Tongue (tissue), 2 donors: ENCODE results near the gene MFF. TPM values are rescaled to one million over a fixed set of nuclear protein-coding genes. Genes with fewer than 3 reads are reported as not detected.

Source experiments
- DNase-seq: peaks from one replicate; pipeline ENCODE4 v3.0.0-alpha.2; 2015
- total RNA-seq: library from RNA; depleted of rRNA; stranded (reverse); fragments of >200 nt; gene quantifications from one replicate; pipeline ENCODE4 v1.2.3, GENCODE V29; 2014

Gene MFF, protein sequence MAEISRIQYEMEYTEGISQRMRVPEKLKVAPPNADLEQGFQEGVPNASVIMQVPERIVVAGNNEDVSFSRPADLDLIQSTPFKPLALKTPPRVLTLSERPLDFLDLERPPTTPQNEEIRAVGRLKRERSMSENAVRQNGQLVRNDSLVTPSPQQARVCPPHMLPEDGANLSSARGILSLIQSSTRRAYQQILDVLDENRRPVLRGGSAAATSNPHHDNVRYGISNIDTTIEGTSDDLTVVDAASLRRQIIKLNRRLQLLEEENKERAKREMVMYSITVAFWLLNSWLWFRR
- total RNA-seq, result 86.2 TPM

DNA sequence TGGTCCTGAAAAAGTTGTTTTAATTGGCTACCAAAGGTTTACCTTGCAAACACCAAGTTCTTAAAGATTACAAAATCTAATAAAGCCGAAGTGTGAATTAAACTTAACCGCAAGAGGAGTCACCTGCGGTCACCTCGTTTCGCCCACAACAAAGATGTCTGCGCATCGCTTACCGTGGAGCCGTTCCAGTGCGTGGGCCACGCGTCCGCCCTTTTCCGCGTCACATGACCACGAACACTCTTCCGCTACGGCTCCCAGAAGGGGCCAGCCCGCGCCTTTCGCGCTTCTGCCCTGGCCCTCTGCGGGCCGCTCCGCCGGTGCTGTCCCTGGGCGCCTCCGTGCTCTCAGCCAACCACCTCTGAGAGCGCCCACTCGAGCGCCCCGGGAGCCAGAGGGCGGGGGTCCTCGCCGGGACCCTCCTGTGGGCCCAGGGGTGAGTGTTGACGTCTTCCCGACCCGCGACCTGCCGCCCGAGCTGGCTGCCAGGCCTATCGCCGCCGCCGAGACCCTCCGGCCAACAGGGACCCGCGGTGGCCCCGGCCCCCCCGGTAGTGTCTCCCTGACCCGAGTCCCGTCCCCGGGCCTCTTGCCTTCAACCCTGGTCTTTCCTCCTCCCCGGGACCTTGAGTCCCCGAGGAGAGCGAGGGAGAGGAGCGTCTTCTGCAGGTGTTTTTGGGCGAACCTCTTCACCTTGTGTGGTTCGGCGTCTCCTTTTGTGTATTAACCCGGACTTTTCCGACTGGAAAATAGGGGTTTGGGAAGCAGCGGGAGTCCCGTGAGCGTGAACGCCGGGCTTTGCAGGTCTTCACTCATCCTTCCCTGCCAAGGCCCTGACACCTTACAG is at the start of gene MFF:
TSS of gene MFF (plus strand) at position 257 of the 844 bp plus-strand sequence. CDS start 5,415 bp downstream, outside the sequence.
- DNase-seq, result peak; percentile 97

DNA sequence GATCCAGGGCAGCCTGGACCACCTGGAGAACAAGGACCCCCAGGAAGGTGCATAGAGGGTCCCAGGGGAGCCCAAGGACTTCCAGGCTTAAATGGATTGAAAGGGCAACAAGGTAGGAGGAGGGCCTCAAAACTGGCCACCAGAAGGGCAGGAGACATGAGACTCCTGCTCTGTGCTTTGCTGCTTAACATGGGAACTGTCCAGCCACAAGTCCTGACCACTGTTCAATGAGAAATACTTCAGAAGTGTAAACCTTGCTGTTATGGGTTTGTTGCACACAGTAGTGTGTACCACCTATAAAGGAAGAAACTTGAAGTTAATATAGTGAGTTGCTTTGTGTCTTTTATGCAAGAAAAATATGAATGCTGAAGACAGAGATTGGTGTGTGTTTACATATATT is 44.2 kb upstream of the MFF start:
- no peak for DNase-seq

DNA sequence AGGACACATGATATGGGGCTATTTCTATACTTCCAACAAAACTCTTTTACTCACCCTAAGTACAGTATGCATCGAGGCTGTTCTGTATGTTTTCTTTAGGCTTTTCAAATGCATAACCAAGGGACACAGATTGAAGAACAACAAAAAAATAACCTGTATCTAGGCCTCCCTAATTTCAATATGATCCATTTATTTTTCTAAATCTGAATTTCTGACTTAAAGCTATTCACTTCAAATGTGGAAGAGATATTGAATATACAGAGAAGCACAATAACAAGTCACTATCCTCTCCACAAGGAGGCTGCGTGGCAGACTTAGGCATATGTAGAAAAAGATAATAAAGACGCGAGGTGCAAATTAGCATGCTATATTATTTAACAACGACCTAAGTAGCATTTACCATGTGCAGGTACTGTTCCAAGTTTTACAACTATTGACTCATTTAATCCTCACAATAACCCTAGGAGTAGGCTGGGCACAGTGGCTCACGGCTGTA is 39.3 kb upstream of the MFF start:
- no peak for DNase-seq

DNA sequence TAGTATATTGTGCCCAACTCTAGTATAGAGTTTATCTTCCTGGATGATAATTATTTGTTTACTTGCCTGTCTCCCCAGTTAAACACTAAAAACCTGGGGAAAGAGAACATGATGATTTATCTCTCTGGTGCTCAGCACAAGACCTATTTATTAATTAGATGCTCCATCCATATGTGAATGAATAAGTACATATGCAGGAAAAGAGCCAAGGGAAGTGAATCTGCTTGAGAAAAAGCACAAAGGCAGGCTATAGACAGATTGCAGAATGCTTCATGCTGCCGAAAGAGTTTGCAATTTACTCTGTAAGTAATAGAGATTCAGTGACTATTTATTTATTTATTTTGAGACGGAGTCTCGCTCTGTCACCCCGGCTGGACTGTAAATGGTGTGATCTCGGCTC is 37.3 kb upstream of the MFF start:
- no peak for DNase-seq

DNA sequence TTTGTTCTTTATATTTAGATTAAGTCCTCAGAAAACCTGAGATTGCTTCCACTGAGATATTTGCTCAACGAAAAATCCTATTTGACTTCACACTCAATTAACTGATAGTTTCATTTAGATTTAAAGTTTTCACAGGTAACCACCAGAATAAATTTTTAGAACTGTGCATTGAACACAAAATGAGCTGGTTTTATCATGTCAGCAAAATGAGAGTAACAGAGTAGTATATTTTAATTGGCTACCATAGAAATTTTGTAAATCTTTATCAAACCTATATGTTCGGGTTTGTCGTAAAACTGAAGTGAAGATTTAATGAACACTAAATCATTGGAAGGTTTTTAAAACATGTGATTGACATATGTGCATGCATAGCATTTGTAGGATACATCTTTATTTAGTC is 32.7 kb upstream of the MFF start:
- no peak for DNase-seq

DNA sequence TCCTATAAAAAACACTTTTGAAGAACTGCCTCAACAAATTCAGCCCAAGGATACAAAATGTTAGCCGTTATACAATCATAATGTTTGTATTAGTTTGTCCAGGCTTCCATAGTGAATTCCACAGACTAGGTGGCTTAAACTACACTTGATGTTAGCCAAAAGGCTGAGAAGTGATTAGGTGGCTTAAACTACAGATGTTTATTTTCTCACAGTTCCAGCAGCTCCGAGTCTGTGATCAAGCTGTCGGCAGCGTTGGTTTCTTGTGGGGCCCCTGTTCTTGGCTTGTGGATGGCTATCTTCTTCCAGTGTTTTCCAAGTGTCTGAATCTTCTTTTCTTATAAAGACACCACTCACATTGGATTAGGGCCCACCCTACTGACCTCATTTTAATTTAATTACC is 31.5 kb upstream of the MFF start:
- no peak for DNase-seq

DNA sequence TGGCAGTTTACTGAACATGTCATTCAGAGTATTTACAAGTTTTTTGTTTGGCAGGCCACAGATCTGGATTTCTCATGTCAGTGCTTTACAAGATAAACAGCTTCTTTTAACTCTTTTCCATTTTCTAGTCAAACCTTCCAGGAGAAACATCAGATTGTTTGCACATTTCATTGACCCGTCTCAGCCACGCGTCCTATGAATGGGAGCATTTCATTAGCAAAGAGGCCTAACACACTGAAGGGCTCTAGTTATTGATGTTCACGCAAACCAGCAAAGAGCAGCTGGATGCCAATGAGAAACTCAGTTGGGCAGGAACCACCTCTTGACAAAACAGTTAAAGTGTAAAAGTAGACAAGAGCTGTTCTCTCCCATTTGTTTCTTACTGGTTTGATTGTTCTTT is 29.2 kb upstream of the MFF start:
- DNase-seq, result no peak

DNA sequence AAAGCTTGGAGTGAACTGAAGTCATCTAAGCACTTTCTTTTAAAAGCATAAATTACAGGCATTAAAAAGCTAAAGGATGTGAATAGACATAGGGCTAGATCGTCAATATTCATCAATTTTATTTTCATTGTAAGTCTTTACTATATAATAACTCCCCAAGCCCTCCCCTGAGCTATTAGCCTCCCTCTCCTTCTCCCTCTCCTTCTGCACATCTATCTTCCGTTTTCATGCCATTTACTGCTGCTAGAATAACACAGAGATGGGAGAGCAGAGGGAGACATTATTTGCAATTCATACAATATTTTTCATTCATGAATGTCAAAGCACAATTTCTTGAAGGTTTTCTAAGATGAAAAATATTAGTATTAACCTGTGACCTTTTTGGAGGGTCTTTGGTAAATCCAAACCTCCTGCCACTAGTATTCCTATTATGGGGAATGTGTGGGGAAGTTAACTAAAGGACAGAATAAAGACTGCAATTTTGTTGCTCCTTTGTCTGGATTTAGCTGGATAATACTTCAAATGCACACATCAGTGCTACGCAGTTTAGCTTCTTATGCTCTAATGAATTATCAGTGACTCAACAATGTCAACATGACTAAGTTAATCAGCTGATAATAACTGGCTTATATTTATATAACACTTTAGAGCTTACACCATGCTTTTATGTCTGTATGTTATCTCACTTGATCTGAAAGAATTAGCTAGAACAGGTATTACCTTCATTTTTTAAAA is 28.2 kb upstream of the MFF start:
- no peak for DNase-seq

DNA sequence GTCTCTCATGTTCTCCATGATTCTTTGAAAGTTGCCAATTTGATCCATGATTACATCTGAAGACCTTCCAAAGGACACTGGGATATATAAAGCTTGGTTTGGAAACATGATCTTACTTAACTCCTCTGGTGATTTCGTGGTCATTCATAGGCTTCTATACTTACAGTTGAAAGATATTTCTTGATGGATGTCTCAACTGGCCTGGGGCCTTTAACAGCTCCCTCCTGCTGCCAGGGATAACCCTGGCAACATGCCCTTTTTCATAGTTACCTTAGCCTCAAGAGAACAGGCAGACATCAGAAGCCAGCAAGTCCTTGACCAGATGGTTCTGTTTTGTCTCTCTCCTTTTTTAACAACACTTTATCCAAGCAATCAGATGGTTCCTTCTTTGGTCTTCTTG is 23.5 kb upstream of the MFF start:
- peak; percentile 19 for DNase-seq

DNA sequence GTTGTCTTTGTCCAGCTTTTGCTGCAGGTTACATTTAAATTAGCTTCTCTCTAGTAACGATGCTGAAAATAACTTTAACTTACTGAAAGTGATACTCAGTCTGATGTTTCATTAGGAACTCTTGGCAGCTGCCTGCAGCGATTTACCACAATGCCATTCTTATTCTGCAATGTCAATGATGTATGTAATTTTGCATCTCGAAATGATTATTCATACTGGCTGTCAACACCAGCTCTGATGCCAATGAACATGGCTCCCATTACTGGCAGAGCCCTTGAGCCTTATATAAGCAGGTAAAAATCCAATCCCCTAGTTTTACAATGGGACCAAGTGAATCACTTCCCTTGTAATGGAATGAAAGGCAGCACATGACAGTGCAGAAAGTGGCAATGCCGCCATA is 16.3 kb upstream of the MFF start:
- peak; percentile 24 for DNase-seq

DNA sequence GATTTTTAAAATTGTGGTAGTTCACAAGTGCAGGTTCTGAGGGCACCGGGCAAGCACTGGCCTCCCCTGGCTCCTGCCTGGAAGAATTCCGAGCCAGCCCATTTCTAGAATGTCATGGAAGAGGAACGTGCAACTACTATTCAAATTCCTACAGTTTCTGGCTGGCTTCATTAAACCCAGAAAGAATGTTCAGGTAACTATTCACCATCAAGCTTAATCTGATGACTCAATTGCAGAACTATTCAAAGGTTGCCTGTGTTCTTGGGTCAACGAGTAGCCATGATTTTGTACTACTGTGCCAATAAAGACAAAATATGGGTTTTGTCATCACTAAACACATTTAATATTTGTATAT is 14.3 kb upstream of the MFF start:
- no peak for DNase-seq

DNA sequence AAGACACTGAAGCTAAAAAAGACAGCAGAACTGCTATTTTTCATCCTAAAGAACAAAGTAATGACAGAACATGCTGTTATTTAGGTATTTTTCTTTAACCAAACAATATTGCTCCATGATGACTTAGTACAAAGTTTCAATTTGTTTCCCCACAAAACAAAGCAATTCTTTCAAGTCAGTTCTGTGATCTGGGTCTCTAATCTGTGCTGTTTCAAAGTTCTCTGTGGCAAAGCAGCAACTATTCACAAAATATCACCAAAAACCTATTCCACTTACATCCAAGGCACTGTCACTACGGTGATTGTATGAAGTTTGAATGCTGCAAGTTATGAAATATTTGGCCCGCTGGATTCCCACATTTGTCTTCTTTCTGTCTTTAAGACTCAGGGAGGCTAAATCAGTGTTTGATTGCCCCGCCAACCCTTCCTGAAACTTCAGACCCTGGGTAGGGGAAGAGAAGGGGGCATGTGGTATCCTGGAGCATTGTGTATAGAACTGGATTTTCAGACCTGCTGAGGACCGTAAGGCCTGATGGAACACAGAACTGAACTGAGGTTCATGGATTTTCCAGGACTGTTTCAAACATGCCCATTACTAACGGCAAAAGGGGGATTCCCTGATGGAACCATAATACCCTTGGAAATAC is 13.1 kb upstream of the MFF start:
- no peak for DNase-seq

DNA sequence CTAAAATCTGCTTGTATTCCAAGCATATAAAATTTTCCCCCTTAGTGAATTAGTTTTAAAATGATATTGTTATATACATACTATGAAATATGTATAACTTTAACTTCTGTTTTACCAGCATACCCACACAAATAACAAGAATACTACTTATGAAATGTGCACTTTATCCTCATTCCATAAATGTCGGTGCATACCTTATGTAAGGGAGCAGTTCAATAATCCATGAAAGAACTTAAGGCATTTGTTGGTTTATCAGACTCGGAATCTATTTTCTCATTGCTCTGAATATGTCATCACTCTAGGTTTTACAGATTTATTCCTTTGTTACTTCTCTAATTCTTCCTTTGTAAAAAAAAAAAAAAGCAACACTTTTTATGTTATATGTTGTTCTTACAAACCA is 12.5 kb upstream of the MFF start:
- DNase-seq, result no peak

DNA sequence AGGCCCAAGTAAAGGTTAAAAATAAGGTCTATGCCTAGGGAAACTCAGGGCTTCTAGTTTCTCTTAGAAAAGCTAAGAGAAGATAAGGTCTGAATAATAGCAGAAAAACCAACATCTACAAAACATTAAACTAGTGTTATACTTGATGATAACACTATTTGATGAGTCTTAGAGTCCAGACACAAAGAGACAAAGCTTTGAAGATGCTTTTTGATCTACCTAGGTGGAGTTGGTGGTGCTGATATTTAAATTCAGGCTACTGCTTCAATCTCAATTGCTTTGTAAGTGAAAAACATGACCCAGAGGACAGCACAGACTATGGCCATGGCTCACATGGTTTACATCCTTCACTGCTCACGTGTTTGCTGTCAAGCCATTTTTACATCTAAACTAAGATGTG is 11.7 kb upstream of the MFF start:
- no peak for DNase-seq

DNA sequence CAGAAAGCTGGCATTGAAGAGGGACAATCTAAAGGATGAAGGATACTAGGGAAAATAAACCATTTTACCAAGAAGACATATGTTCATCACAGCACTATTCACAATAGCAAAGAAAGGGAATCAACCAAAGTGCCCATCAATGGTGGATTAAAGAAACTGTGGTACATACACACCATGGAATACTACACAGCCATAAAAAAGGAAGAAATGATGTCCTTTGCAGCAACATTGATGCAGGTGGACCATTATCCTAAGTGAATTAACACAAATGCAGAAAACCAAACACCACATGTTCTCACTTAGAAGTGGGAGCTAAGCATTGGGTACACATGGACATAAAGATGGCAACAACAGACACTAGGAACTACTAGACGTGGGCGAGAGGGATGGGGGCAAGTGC is 7.2 kb upstream of the MFF start:
- DNase-seq, result no peak

DNA sequence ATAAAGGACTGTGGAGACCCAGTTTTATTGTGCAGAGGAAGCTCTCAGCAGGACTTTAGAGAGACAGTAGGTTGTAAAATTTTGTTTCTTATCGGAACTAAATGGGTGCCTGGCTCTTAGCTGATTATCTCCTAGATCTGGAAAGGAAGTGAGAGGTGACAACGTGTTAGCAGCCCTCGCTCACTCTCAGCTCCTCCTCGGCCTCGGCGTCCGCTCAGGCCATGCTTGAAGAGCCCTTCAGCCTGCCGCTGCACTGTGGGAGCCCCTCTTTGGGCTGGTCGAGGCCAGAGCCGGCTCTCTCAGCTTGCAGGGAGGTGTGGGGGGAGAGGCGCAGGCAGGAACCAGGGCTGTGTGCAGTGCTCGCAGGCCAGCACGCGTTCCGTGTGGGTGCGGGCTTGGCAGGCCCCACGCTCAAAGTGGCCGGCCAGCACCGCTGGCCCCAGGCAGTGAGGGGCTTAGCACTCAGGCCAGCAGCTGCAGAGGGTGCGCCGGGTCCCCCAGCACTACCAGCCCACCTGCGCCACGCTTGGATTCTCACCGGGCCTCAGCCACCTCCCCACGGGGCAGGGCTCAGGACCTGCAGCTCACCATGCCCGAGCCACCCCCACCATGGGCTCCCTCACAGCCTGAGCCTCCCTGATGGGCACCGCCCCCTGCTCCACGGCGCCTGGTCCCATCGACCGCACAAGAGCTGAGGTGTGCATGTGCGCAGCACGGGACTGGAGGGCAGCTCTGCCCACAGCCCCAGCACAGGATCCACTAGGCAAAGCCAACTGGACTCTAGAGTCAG is 4.6 kb upstream of the MFF start:
- no peak for DNase-seq

DNA sequence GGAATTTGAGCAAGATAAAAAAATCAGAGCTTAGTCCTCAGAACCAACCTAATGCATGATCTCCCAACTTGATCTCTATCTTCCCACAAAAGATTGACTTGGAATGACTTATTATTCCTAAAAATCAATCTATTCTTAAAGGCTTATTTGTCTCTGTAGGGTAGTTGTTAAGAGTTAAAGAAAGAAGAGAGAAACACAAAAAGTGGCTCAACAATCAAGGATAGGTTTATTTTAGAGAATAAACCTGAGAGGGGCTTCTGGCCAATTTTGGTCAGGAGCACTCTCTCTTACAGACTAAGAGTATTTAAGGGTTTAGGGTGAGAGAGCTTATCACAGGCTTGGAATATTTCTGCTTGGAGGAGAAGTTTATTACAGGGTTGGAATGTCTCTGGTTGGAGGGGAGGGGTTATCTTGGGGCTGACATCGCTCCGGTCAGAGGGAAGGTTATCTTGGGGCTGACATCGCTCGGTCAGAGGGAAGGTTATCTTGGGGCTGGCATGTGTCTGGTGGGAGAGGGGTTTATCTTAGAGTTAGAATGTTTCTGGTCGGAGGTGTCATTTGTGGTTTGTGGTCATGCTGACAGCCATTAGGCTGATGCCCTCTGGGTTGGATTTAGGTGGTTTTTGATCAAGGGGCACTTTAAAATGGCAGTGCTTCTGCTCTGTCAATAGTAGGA is 2.4 kb upstream of the MFF start:
- no peak for DNase-seq

DNA sequence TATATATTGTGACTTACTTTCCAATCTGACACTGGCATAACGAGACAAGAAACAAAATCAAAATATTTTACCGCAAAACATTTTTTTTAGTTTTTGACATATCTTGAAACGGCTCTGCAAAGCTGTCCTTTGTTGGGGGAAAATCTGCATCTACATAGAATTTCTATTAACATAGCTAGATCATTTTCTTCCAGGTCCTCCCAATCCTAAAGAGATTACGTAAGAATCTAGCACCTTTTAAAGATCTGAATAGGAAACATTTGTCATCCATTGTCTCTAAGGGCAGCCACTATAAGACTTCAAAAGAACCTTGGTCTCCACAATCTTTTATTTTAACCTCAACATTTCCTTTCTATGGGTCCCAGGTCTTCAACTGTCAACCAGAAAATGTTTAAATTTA is 1.2 kb upstream of the MFF start:
- no peak for DNase-seq

DNA sequence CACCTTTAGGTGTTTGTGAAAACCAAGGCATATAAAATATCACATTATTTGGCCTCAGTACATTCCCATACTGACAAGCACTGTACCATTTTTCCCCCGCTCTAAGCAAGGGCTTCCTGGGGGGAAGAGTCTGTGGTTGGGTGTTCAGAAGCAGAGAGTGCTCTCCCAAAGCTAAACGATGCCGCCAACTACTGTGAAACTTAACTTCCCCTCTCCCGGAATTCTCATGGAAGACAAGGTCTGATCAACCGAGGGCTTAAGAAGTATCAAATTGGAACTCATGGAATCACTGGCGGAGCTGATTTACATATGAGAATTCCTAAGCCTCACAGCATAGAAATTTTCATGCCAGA is 433 bp upstream of the MFF start:
- DNase-seq, result no peak

DNA sequence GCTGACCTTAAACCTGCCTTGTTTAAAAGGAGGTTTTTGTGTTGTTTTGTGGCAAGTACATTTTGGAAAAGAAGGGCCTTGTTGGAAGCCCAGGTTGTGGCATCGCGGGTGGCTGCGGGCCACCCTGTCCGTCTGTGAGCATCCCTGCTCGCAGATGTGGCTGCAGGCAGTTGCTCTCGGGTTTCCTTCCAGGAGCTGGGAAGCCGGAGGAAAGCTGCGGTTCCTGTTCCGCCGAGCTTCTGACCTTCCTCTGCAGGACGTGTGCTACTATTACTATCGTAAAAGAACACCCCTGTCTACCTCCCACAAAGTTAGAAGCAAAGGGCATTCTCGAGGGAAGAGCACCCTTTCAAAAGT is 766 bp downstream of the MFF start:
- peak; percentile 53 for DNase-seq

DNA sequence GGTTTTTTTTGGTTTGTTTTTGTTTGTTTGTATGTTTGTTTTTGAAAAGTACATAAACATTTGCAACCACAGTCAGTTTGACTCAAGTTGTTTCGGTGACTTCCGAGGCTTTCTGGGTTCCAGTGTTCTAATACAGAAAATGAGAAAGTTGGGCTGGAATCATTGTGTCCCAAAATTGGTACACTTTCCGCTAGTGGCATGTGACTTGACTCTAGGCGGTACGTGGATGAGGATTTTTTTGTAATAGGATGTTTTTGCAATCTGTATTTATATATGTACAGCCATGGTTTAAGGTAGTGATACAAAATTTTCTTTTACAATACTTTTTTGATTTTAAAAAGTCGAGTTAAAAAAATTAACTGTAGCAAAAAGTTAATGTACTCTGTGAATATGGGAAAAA is 1.7 kb downstream of the MFF start:
- DNase-seq, result no peak
